IMR-90 (cell line): ENCODE data around the gene CLIC5.

Experiments
- BHLHE40 ChIP-seq: fragments of 150-350 bp; IDR thresholded peaks from 2 replicates; pipeline ENCODE4 v1.6.1; 2016; ENCODE audit warnings: mild to moderate bottlenecking, low read depth, low read length
- CEBPB ChIP-seq: IDR thresholded peaks from 2 replicates; pipeline ENCODE4 v1.6.1; 2012; ENCODE audit warnings: low read depth, low read length, improper control_type of control experiment
- CTCF ChIP-seq: conservative IDR thresholded peaks from 2 replicates; pipeline ENCODE4 v1.5.1; 2012; ENCODE audit warnings: mild to moderate bottlenecking, low read depth, low read length, improper control_type of control experiment
- FOS ChIP-seq: fragments of 150-350 bp; IDR thresholded peaks from 2 replicates; pipeline ENCODE4 v1.6.1; 2016; ENCODE audit warnings: low read depth, low read length
- MAFK ChIP-seq: IDR thresholded peaks from 2 replicates; pipeline ENCODE4 v1.6.1; 2012; ENCODE audit warnings: low read depth, low read length, improper control_type of control experiment
- MXI1 ChIP-seq: IDR thresholded peaks from 2 replicates; pipeline ENCODE4 v1.6.1; 2012; ENCODE audit warnings: low read depth, mild to moderate bottlenecking, low read length, moderate library complexity, borderline replicate concordance
- NFE2L2 ChIP-seq: fragments of 150-350 bp; IDR thresholded peaks from 2 replicates; pipeline ENCODE4 v1.6.1; 2016; ENCODE audit warnings: low read depth, mild to moderate bottlenecking, low read length
- POLR2A ChIP-seq: IDR thresholded peaks from 2 replicates; pipeline ENCODE4 v1.6.1; 2012; ENCODE audit warnings: mild to moderate bottlenecking, low read depth, low read length
- RAD21 ChIP-seq: IDR thresholded peaks from 2 replicates; pipeline ENCODE4 v1.6.1; 2012; ENCODE audit warnings: low read length, improper control_type of control experiment
- RCOR1 ChIP-seq: IDR thresholded peaks from 2 replicates; pipeline ENCODE4 v1.6.1; 2012; ENCODE audit warnings: mild to moderate bottlenecking, low read length, improper control_type of control experiment; ENCODE audit not compliant: insufficient replicate concordance
- RFX5 ChIP-seq: IDR thresholded peaks from 2 replicates; pipeline ENCODE4 v1.8.0; 2012; ENCODE audit warnings: low read depth, mild to moderate bottlenecking, low read length, moderate library complexity
- SMC3 ChIP-seq: fragments of 150-350 bp; IDR thresholded peaks from 2 replicates; pipeline ENCODE4 v1.6.1; 2016; ENCODE audit warnings: low read depth, mild to moderate bottlenecking, antibody characterized with exemption, low read length, moderate library complexity
- TF ChIP-seq, protein P1 (sequence below): fragments of 150-350 bp; IDR thresholded peaks from 2 replicates; pipeline ENCODE4 v1.6.1; 2016; ENCODE audit warnings: low read depth, mild to moderate bottlenecking, low read length, moderate library complexity, borderline replicate concordance
- TF ChIP-seq, protein P2 (sequence below): fragments of 150-350 bp; IDR thresholded peaks from 2 replicates; pipeline ENCODE4 v1.6.1; 2017; ENCODE audit warnings: mild to moderate bottlenecking, antibody characterized with exemption, low read length, low read depth

- TF ChIP-seq, protein P1, sequence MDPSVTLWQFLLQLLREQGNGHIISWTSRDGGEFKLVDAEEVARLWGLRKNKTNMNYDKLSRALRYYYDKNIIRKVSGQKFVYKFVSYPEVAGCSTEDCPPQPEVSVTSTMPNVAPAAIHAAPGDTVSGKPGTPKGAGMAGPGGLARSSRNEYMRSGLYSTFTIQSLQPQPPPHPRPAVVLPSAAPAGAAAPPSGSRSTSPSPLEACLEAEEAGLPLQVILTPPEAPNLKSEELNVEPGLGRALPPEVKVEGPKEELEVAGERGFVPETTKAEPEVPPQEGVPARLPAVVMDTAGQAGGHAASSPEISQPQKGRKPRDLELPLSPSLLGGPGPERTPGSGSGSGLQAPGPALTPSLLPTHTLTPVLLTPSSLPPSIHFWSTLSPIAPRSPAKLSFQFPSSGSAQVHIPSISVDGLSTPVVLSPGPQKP, result no peak
- TF ChIP-seq CTCF (no peak), CEBPB (no peak), MXI1 (no peak), NFE2L2 (no peak), SMC3 (no peak), RAD21 (no peak), POLR2A (no peak), MAFK (no peak), RFX5 (no peak), FOS (no peak), RCOR1 (no peak), BHLHE40 (no peak)
- TF ChIP-seq, protein P2, sequence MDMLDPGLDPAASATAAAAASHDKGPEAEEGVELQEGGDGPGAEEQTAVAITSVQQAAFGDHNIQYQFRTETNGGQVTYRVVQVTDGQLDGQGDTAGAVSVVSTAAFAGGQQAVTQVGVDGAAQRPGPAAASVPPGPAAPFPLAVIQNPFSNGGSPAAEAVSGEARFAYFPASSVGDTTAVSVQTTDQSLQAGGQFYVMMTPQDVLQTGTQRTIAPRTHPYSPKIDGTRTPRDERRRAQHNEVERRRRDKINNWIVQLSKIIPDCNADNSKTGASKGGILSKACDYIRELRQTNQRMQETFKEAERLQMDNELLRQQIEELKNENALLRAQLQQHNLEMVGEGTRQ, result no peak
Measured at GRCh38 chr6:45961125-45961524, 54.5 kb downstream of the CLIC5 start.
